Endothelial cell (in vitro differentiated cells): ENCODE measurements around the gene OTOP2. TPM values are rescaled to one million over a fixed set of nuclear protein-coding genes. Genes with fewer than 3 reads are reported as not detected.
"Not testable (repeated sequence)": the region's sequence is repeated elsewhere in the genome, so short reads cannot be mapped to it uniquely, and the experiment has no call there.

Experiments used
- DNase-seq: peaks from one replicate; pipeline ENCODE4 v3.0.0; 2021; ENCODE audit warnings: low spot score
- H3K27ac Mint-ChIP-seq: one replicate; pipeline ENCODE4 v1.8.0; 2021; ENCODE audit warnings: mixed read lengths, inconsistent platforms; ENCODE audit not compliant: unreplicated experiment
- H3K27me3 Mint-ChIP-seq: one replicate; pipeline ENCODE4 v1.8.0; 2021; ENCODE audit warnings: mild to moderate bottlenecking, moderate library complexity, mixed read lengths, inconsistent platforms; ENCODE audit not compliant: unreplicated experiment
- H3K36me3 Mint-ChIP-seq: one replicate; pipeline ENCODE4 v1.8.0; 2021; ENCODE audit warnings: mild to moderate bottlenecking, low read depth, mixed read lengths, inconsistent platforms; ENCODE audit not compliant: unreplicated experiment
- H3K4me1 Mint-ChIP-seq: one replicate; pipeline ENCODE4 v1.8.0; 2021; ENCODE audit warnings: mild to moderate bottlenecking, mixed read lengths, inconsistent platforms; ENCODE audit not compliant: unreplicated experiment
- H3K4me3 Mint-ChIP-seq: one replicate; pipeline ENCODE4 v1.8.0; 2021; ENCODE audit warnings: mild to moderate bottlenecking, mixed read lengths, inconsistent platforms; ENCODE audit not compliant: unreplicated experiment
- H3K9me3 Mint-ChIP-seq: one replicate; pipeline ENCODE4 v1.8.0; 2021; ENCODE audit warnings: mixed read lengths, inconsistent platforms; ENCODE audit not compliant: unreplicated experiment
- CTCF ChIP-seq: fragments of 200-600 bp; sonication (generic); IDR thresholded peaks from one replicate; pipeline ENCODE4 v1.5.0; 2021; ENCODE audit warnings: antibody characterized with exemption; ENCODE audit not compliant: unreplicated experiment
- total RNA-seq: library from RNA; stranded (reverse); fragmentation: NEBNext Ultra II Directional; extraction: Animal tissue kit (Norgen Biotek cat#: 25700); gene quantifications from one replicate; pipeline ENCODE4 v1.2.1, GENCODE V29; 2021; ENCODE audit not compliant: unreplicated experiment

OTOP2 gene
- total RNA-seq, 1 donor from 2014 or later = not detected

- no peak for TF ChIP-seq CTCF
- Mint-ChIP-seq H3K9me3 (no peaks in the 10 kb centered on the region), H3K4me3 (no peak overlapping the region), H3K4me1 (peaks cover 4% of the 10 kb centered on the region), H3K36me3 (no peaks in the 10 kb centered on the region), H3K27ac (no peak overlapping the region), H3K27me3 (peaks cover 7% of the 10 kb centered on the region)
- DNase-seq = no peak
Measured at GRCh38 chr17:74907012-74907411, 17.1 kb upstream of the OTOP2 start.

- not testable (repeated sequence) for H3K36me3 Mint-ChIP-seq, H3K4me1 Mint-ChIP-seq, H3K27me3 Mint-ChIP-seq, H3K4me3 Mint-ChIP-seq, H3K9me3 Mint-ChIP-seq, DNase-seq, H3K27ac Mint-ChIP-seq
Measured at GRCh38 chr17:74909097-74909496, 15.0 kb upstream of the OTOP2 start.

- not testable (repeated sequence) for H3K4me3 Mint-ChIP-seq, H3K27me3 Mint-ChIP-seq, H3K36me3 Mint-ChIP-seq, DNase-seq, H3K4me1 Mint-ChIP-seq, H3K9me3 Mint-ChIP-seq, H3K27ac Mint-ChIP-seq
Measured at GRCh38 chr17:74911423-74911822, 12.7 kb upstream of the OTOP2 start.

GRCh38 chr17:74916136-74916850 lies 7.8 kb upstream of the OTOP2 start:
- DNase-seq = no peak
- no peak for TF ChIP-seq CTCF
- Mint-ChIP-seq H3K36me3 (no peaks in the 10 kb centered on the region), H3K4me3 (no peak overlapping the region), H3K4me1 (no peaks in the 10 kb centered on the region), H3K27ac (no peak overlapping the region), H3K27me3 (peaks cover 8% of the 10 kb centered on the region), H3K9me3 (no peaks in the 10 kb centered on the region)

GRCh38 chr17:74916851-74917199 lies 7.2 kb upstream of the OTOP2 start:
- Mint-ChIP-seq H3K4me3 (no peak overlapping the region), H3K36me3 (no peaks in the 10 kb centered on the region), H3K4me1 (no peaks in the 10 kb centered on the region), H3K9me3 (no peaks in the 10 kb centered on the region), H3K27ac (no peak overlapping the region), H3K27me3 (peaks cover 8% of the 10 kb centered on the region)
- TF ChIP-seq CTCF = no peak
- DNase-seq = no peak

- H3K4me1 Mint-ChIP-seq = no peaks in the 10 kb centered on the region
- H3K27ac Mint-ChIP-seq = no peak overlapping the region
- no peaks in the 10 kb centered on the region for H3K9me3 Mint-ChIP-seq
- no peaks in the 10 kb centered on the region for H3K36me3 Mint-ChIP-seq
- no peak for DNase-seq
- peaks cover 8% of the 10 kb centered on the region for H3K27me3 Mint-ChIP-seq
- TF ChIP-seq CTCF = no peak
- no peak overlapping the region for H3K4me3 Mint-ChIP-seq
Measured at GRCh38 chr17:74917430-74917829, 6.6 kb upstream of the OTOP2 start.
